ENCODE results near the gene CYP27C1.

- no peak for TF ChIP-seq FOS (IDR thresholded peaks at IDR 0.05; ENCODE audit: extremely low read depth, insufficient read length)
- TF ChIP-seq ZBED1 (IDR thresholded peaks at IDR 0.05): no peak
- no peak for TF ChIP-seq ZNF140 (CRISPR knock-in tag; IDR thresholded peaks at IDR 0.05)
- no peak for TF ChIP-seq POLR2A (conservative IDR thresholded peaks at IDR 0.05)
- TF ChIP-seq BMI1 (IDR thresholded peaks at IDR 0.05; ENCODE audit: low read length): no peak
- no peak for TF ChIP-seq SAFB (IDR thresholded peaks at IDR 0.05; ENCODE audit: borderline replicate concordance, low read depth, low read length)
- TF ChIP-seq AFF4 (CRISPR knock-in tag; IDR thresholded peaks at IDR 0.05): no peak
- TF ChIP-seq ZNF24 (IDR thresholded peaks at IDR 0.05): no peak
- TF ChIP-seq SMAD3 (CRISPR knock-in tag; conservative IDR thresholded peaks at IDR 0.05): no peak
Measured at GRCh38 chr2:127137225-127137624, 82.9 kb downstream of the CYP27C1 start.
